Liver (tissue), 9 donors: Measurements from ENCODE around the gene TMIE. TPM values are rescaled to one million over a fixed set of nuclear protein-coding genes. Genes with fewer than 3 reads are reported as not detected.

Source experiments
- DNase-seq: peaks from one replicate; pipeline ENCODE4 v3.0.0-alpha.2; 2017; ENCODE audit warnings: low spot score
- H3K27ac ChIP-seq, 2 donors: one replicate each; pipeline ENCODE4 v1.7.0; 2013; ENCODE audit warnings: inconsistent platforms in 2 of 2, low read length in 2 of 2, control low read depth in 1 of 2, low read depth in 1 of 2, mild to moderate bottlenecking in 1 of 2
- H3K27me3 ChIP-seq, 4 donors: one replicate each; pipeline versions ENCODE4 v1.6.1 to v1.7.0; 2013; ENCODE audit warnings: low read length in 3 of 4, inconsistent platforms in 1 of 4, mild to moderate bottlenecking in 1 of 4, moderate library complexity in 1 of 4; ENCODE audit not compliant: control insufficient read depth in 4 of 4, insufficient read depth in 4 of 4
- H3K36me3 ChIP-seq, 4 donors: one replicate each; pipeline versions ENCODE4 v1.6.1 to v1.7.0; 2013; ENCODE audit warnings: low read length in 3 of 4, mild to moderate bottlenecking in 3 of 4, low read depth in 1 of 4, moderate library complexity in 1 of 4; ENCODE audit not compliant: control insufficient read depth in 4 of 4, insufficient read depth in 3 of 4
- H3K4me1 ChIP-seq, 4 donors: one replicate each; pipeline versions ENCODE4 v1.6.1 to v1.7.0; 2013; ENCODE audit warnings: low read length in 3 of 4, mild to moderate bottlenecking in 3 of 4, moderate library complexity in 1 of 4; ENCODE audit not compliant: control insufficient read depth in 4 of 4, insufficient read depth in 4 of 4
- H3K4me3 ChIP-seq, 3 donors: one replicate each; pipeline versions ENCODE4 v1.6.1 to v1.7.0; 2013; ENCODE audit warnings: low read length in 3 of 3, control low read depth in 1 of 3, low read depth in 1 of 3, mild to moderate bottlenecking in 1 of 3
- H3K9ac ChIP-seq, 2 donors: one replicate each; pipeline ENCODE4 v1.7.0; 2013; ENCODE audit warnings: low read length in 2 of 2, mild to moderate bottlenecking in 2 of 2, moderate library complexity in 2 of 2, control low read depth in 1 of 2, low read depth in 1 of 2
- H3K9me3 ChIP-seq, 4 donors: one replicate each; pipeline versions ENCODE4 v1.6.1 to v1.7.0; 2013; ENCODE audit warnings: low read length in 3 of 4; ENCODE audit not compliant: control insufficient read depth in 4 of 4
- EGR1 ChIP-seq, 2 donors: IDR thresholded peaks; 2 replicates each; pipeline ENCODE4 v1.6.1; 2016 to 2018; ENCODE audit warnings: antibody characterized with exemption in 2 of 2, low read depth in 2 of 2
- FOXA1 ChIP-seq: IDR thresholded peaks from 2 replicates; pipeline ENCODE4 v1.6.1; 2016; ENCODE audit warnings: antibody characterized with exemption
- FOXA2 ChIP-seq: IDR thresholded peaks from 2 replicates; pipeline ENCODE4 v1.6.1; 2016; ENCODE audit warnings: antibody characterized with exemption
- GABPA ChIP-seq, 2 donors: IDR thresholded peaks in 1 of 2; conservative IDR thresholded peaks in 1 of 2; 2 replicates each; pipeline ENCODE4 v1.6.1; 2016; ENCODE audit warnings: antibody characterized with exemption in 2 of 2, mild to moderate bottlenecking in 1 of 2, moderate library complexity in 1 of 2
- HNF4A ChIP-seq, 2 donors: conservative IDR thresholded peaks; 2 replicates each; pipeline ENCODE4 v1.6.1; 2016; ENCODE audit warnings: antibody characterized with exemption in 2 of 2, mild to moderate bottlenecking in 2 of 2
- HNF4G ChIP-seq: IDR thresholded peaks from 2 replicates; pipeline ENCODE4 v1.6.1; 2016; ENCODE audit warnings: antibody characterized with exemption
- JUND ChIP-seq, 2 donors: IDR thresholded peaks; 2 replicates each; pipeline ENCODE4 v1.6.1; 2016; ENCODE audit warnings: antibody characterized with exemption in 2 of 2
- NR2F2 ChIP-seq: IDR thresholded peaks from 2 replicates; pipeline ENCODE4 v1.6.1; 2016; ENCODE audit warnings: antibody characterized with exemption
- RAD21 ChIP-seq, 2 donors: IDR thresholded peaks; 2 replicates each; pipeline ENCODE4 v1.6.1; 2016; ENCODE audit warnings: antibody characterized with exemption in 2 of 2, mild to moderate bottlenecking in 2 of 2
- RXRA ChIP-seq, 2 donors: IDR thresholded peaks; 2 replicates each; pipeline ENCODE4 v1.6.1; 2017 to 2018; ENCODE audit warnings: antibody characterized with exemption in 2 of 2, mild to moderate bottlenecking in 1 of 2
- SP1 ChIP-seq: IDR thresholded peaks from 2 replicates; pipeline ENCODE4 v1.6.1; 2018; ENCODE audit warnings: antibody characterized with exemption, mild to moderate bottlenecking
- TAF1 ChIP-seq: conservative IDR thresholded peaks from 2 replicates; pipeline ENCODE4 v1.6.1; 2016; ENCODE audit warnings: antibody characterized with exemption, mild to moderate bottlenecking
- YY1 ChIP-seq: IDR thresholded peaks from 2 replicates; pipeline ENCODE4 v1.6.1; 2016; ENCODE audit warnings: antibody characterized with exemption, mild to moderate bottlenecking
- WGBS: extraction: QIAGEN DNeasy Blood & Tissue Kit; methylation state at CpG from one replicate; pipeline ENCODE4 v1.1.7; 2013; 5-methylcytosine and 5-hydroxymethylcytosine counted together
- polyA plus RNA-seq, 2 donors: library from polyadenylated mRNA; stranded (reverse) in 1 of 2; unstranded in 1 of 2; fragments of 200-250 nt in 1 of 2; fragments of >200 nt in 1 of 2; fragmentation: Nextera tagmentation in 1 of 2; extraction: Ambion mirVana in 1 of 2; gene quantifications; one replicate each; pipeline versions ENCODE4 v1.2.1 to v1.2.3, GENCODE V29; 2013 to 2015
- total RNA-seq, 2 donors: library from RNA; depleted of rRNA; stranded (reverse); fragments of >200 nt; gene quantifications; one replicate each; pipeline ENCODE4 v1.2.3, GENCODE V29; 2014
- TF ChIP-seq, protein P1 (sequence below): IDR thresholded peaks from 2 replicates; pipeline ENCODE4 v1.6.1; 2016; ENCODE audit warnings: antibody characterized with exemption
- TF ChIP-seq, protein P2 (sequence below): IDR thresholded peaks from 2 replicates; pipeline ENCODE4 v1.6.1; 2016; ENCODE audit warnings: antibody characterized with exemption
- TF ChIP-seq, protein P3 (sequence below): IDR thresholded peaks from 2 replicates; pipeline ENCODE4 v1.6.1; 2016; ENCODE audit warnings: antibody characterized with exemption, mild to moderate bottlenecking
- TF ChIP-seq, protein P4 (sequence below): IDR thresholded peaks from 2 replicates; pipeline ENCODE4 v1.6.1; 2016; ENCODE audit warnings: antibody characterized with exemption
- TF ChIP-seq, protein P5 (sequence below): fragments of 150-350 bp; IDR thresholded peaks from 2 replicates; pipeline ENCODE4 v1.5.1; 2017; ENCODE audit warnings: improper control_type of control experiment, low read depth, low read length; ENCODE audit not compliant: missing input control
- donor health status: healthy.
- donor health status: healthy.
- donor health status: healthy.
- donor health status: healthy.
- donor health status: healthy.

TMIE gene
- total and polyA plus RNA-seq, 4 donors = 0.13 to 0.26 (median 0.15) TPM

DNA sequence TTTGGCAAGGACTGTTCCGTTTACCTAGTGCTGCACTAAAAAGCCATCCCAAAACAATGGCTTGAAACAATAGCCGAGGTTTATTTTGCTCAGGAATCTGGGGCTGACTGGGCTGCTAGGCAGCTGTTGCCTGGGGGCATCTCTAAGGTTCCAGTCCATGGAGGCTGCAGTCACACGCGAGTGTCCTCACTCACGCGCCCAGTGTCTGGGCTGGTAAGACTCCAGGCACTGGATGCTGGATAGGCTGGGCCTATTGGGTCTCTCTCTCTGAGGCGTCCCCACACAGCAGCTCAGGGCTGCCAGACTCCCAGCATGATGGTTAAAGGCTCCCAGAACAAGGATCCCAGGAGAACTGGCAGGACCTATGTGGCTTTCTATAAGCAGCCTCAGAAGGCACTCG is 41.9 kb upstream of the TMIE start:
- H3K36me3 ChIP-seq = no peaks in the 10 kb centered on the region
- H3K9ac ChIP-seq = no peak overlapping the region
- H3K9me3 ChIP-seq = no peaks in the 10 kb centered on the region
- peaks cover 4 to 19% (median 14%) of the 10 kb centered on the region in 4 donors for H3K4me1 ChIP-seq
- H3K4me3 ChIP-seq = no peak overlapping the region
- H3K27me3 ChIP-seq = no peaks in the 10 kb centered on the region
- 96% methylated on average over 8 of the region's 8 CpGs for WGBS
- no peak overlapping the region for H3K27ac ChIP-seq
- TF ChIP-seq RAD21 (IDR thresholded peaks at IDR 0.05) (no peak), TAF1 (no peak), SP1 (no peak), HNF4G (no peak), NR2F2 (no peak), EGR1 (IDR thresholded peaks at IDR 0.05; ENCODE audit: low read depth in 2 of 2) (no peak), FOXA1 (no peak), RXRA (IDR thresholded peaks at IDR 0.05) (no peak), GABPA (IDR thresholded peaks at IDR 0.05 in 1 of 2, conservative IDR thresholded peaks at IDR 0.05 in 1 of 2) (no peak), FOXA2 (no peak), YY1 (no peak), JUND (IDR thresholded peaks at IDR 0.05) (no peak), HNF4A (conservative IDR thresholded peaks at IDR 0.05) (no peak)
- TF ChIP-seq, protein P1, sequence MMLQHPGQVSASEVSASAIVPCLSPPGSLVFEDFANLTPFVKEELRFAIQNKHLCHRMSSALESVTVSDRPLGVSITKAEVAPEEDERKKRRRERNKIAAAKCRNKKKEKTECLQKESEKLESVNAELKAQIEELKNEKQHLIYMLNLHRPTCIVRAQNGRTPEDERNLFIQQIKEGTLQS = no peak
- TF ChIP-seq, protein P2, sequence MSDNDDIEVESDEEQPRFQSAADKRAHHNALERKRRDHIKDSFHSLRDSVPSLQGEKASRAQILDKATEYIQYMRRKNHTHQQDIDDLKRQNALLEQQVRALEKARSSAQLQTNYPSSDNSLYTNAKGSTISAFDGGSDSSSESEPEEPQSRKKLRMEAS = no peak
- TF ChIP-seq, protein P3, sequence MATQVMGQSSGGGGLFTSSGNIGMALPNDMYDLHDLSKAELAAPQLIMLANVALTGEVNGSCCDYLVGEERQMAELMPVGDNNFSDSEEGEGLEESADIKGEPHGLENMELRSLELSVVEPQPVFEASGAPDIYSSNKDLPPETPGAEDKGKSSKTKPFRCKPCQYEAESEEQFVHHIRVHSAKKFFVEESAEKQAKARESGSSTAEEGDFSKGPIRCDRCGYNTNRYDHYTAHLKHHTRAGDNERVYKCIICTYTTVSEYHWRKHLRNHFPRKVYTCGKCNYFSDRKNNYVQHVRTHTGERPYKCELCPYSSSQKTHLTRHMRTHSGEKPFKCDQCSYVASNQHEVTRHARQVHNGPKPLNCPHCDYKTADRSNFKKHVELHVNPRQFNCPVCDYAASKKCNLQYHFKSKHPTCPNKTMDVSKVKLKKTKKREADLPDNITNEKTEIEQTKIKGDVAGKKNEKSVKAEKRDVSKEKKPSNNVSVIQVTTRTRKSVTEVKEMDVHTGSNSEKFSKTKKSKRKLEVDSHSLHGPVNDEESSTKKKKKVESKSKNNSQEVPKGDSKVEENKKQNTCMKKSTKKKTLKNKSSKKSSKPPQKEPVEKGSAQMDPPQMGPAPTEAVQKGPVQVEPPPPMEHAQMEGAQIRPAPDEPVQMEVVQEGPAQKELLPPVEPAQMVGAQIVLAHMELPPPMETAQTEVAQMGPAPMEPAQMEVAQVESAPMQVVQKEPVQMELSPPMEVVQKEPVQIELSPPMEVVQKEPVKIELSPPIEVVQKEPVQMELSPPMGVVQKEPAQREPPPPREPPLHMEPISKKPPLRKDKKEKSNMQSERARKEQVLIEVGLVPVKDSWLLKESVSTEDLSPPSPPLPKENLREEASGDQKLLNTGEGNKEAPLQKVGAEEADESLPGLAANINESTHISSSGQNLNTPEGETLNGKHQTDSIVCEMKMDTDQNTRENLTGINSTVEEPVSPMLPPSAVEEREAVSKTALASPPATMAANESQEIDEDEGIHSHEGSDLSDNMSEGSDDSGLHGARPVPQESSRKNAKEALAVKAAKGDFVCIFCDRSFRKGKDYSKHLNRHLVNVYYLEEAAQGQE = no peak
- TF ChIP-seq, protein P4, sequence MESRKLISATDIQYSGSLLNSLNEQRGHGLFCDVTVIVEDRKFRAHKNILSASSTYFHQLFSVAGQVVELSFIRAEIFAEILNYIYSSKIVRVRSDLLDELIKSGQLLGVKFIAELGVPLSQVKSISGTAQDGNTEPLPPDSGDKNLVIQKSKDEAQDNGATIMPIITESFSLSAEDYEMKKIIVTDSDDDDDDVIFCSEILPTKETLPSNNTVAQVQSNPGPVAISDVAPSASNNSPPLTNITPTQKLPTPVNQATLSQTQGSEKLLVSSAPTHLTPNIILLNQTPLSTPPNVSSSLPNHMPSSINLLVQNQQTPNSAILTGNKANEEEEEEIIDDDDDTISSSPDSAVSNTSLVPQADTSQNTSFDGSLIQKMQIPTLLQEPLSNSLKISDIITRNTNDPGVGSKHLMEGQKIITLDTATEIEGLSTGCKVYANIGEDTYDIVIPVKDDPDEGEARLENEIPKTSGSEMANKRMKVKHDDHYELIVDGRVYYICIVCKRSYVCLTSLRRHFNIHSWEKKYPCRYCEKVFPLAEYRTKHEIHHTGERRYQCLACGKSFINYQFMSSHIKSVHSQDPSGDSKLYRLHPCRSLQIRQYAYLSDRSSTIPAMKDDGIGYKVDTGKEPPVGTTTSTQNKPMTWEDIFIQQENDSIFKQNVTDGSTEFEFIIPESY = no peak
- TF ChIP-seq, protein P5, sequence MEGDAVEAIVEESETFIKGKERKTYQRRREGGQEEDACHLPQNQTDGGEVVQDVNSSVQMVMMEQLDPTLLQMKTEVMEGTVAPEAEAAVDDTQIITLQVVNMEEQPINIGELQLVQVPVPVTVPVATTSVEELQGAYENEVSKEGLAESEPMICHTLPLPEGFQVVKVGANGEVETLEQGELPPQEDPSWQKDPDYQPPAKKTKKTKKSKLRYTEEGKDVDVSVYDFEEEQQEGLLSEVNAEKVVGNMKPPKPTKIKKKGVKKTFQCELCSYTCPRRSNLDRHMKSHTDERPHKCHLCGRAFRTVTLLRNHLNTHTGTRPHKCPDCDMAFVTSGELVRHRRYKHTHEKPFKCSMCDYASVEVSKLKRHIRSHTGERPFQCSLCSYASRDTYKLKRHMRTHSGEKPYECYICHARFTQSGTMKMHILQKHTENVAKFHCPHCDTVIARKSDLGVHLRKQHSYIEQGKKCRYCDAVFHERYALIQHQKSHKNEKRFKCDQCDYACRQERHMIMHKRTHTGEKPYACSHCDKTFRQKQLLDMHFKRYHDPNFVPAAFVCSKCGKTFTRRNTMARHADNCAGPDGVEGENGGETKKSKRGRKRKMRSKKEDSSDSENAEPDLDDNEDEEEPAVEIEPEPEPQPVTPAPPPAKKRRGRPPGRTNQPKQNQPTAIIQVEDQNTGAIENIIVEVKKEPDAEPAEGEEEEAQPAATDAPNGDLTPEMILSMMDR = no peak
- no peak for DNase-seq
